Camera-type eye (tissue), 1 donor: Measurements from ENCODE around the gene RB1. TPM values are rescaled to one million over a fixed set of nuclear protein-coding genes. Genes with fewer than 3 reads are reported as not detected.

Experiments
- total RNA-seq: library from RNA; depleted of rRNA; stranded (reverse); fragments of >200 nt; gene quantifications from one replicate; pipeline ENCODE4 v1.2.3, GENCODE V29; 2014

The RB1 gene
- 56.1 TPM for total RNA-seq

DNA sequence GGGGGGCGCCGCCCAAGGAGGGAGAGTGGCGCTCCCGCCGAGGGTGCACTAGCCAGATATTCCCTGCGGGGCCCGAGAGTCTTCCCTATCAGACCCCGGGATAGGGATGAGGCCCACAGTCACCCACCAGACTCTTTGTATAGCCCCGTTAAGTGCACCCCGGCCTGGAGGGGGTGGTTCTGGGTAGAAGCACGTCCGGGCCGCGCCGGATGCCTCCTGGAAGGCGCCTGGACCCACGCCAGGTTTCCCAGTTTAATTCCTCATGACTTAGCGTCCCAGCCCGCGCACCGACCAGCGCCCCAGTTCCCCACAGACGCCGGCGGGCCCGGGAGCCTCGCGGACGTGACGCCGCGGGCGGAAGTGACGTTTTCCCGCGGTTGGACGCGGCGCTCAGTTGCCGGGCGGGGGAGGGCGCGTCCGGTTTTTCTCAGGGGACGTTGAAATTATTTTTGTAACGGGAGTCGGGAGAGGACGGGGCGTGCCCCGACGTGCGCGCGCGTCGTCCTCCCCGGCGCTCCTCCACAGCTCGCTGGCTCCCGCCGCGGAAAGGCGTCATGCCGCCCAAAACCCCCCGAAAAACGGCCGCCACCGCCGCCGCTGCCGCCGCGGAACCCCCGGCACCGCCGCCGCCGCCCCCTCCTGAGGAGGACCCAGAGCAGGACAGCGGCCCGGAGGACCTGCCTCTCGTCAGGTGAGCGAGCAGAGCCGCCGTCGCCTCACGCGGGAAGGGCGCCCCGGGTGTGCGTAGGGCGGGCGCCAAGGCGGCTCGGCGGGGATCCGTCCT is at the start of gene RB1:
Gene RB1, plus strand, starts transcription at position 393 of the 784 bp plus-strand sequence. Its CDS starts 162 bp downstream, at position 555.

DNA sequence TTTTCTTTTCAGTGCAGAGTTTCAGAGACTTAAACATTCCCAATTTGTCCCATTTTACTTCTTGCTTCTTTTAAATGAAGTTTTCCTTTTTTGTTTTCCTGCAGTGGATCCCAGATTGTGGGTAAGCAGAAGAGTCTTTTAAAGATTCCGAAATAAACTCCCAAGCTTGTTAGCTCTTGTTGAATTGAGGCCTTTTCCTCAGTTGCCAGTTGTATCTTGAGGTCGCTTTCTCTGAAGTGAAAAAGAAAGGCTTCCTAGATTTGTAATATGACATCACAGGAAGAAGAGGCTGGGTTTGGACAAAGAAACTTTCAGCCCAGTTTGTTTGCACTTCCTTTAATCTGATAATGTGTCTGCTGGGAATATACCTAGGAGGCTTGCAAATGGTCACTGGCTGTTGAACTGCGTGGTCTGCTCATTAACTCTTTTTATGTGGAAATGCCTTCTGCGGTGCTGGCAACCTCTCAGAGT is 109.4 kb downstream of the RB1 start, which contains the start of gene LPAR6:
Gene LPAR6, minus strand, starts transcription at position 233 of the 471 bp plus-strand sequence. CDS start 690 bp downstream, outside the sequence.

Other genes with a start within 250 kb of the RB1 start
- gene MED4, start 208.6 kb upstream of the RB1 start, total RNA-seq = 46.1 TPM
- gene ITM2B, start 70.5 kb upstream of the RB1 start, total RNA-seq = 394 TPM
- 39.4 TPM for gene LPAR6, start 109.4 kb downstream of the RB1 start, total RNA-seq
- 38.5 TPM for gene RCBTB2, start 229.3 kb downstream of the RB1 start, total RNA-seq